HG03342 (cell line): ENCODE results near the gene TP53I13.

Source experiments
- ATAC-seq: cut with Tn5 transposase; IDR thresholded peaks from one replicate; pipeline ENCODE4 v1.9.1; 2021; ENCODE audit warnings: mild to moderate bottlenecking, moderate library complexity; ENCODE audit not compliant: unreplicated experiment

Gene TP53I13

DNA sequence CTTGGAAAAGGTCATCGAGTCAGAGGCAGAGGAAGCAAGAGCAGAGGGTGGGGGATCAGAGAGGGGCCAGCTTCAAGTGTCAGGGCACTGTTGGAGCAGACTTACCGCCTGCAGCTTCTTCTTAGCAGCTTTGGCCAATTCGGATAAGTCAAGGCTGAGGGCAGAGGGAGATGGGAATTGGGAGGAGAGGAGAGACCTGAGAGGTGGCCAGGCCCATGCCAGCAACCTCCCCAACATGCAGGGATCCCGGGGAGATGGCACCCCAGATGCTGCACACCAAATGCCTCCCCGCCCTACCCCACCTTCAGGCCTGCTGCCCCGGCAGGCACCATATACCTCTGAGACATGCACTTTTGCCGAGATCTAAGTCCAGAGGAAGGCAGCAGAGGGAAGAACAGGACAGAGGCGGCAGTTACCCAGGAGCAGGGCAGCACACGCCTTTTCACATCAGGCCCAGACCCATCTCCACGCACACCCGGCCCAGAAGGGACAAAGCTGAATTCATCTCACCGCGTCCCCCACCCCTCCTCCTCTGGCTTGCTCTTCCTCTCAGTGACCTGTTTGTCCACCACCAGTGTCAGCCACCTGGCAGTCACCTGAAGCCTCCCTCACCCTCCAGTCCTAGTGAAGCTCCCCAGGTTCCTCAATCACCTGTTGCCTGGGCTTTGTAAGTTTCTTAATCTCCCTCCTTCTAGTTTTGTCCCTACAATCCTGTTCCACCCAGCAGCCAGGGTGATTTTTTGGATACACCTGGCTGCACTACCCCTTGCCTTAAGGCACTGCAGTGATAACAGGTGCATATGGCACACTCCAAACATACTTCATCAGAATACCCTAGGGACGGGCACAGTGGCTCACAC, 10.4 kb downstream of the TP53I13 start:
- ATAC-seq: no peak

DNA sequence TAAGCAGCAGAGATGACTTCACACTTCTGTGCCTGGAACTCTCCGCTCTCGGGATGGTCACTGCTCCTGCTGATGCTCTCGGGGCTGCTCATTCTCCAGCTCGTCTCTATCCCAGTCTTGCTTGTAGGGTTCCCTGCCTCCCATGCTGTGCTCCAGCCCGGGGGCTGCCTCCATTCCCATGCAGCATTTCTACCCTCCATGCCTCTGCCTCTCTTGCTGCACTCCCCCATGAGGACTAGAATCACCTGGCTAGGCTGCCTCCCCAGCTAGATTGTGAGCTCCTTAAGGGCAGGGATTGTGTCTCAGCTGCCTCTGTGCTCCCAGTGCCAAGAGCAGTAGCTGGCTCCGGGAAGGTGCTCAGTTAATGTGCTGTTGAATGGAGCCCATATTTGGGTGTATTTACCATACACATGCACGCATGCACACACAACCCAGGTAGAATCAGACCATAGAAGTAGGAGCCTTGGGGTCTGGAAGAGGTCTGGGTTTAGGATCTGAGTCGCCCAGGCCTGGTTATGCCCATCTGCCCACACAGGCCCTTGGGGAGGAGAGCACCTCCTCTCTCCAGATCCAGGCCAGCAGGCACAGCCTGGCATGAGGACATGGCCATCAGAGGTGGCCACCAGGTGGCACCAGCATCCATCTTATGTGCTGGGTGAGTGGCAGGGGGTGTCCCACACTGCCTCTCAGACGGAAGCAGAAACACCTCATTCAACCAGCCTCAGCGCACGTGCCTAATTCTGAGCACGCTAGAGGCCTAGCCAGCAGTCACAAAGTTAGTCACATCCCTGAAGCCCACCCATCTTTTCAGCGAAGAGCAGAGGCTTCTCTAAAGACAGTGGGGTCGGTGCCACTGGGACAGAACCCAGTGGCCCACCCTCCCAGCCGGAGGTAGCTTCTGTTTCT, 11.6 kb downstream of the TP53I13 start:
- ATAC-seq: peak; percentile 67

DNA sequence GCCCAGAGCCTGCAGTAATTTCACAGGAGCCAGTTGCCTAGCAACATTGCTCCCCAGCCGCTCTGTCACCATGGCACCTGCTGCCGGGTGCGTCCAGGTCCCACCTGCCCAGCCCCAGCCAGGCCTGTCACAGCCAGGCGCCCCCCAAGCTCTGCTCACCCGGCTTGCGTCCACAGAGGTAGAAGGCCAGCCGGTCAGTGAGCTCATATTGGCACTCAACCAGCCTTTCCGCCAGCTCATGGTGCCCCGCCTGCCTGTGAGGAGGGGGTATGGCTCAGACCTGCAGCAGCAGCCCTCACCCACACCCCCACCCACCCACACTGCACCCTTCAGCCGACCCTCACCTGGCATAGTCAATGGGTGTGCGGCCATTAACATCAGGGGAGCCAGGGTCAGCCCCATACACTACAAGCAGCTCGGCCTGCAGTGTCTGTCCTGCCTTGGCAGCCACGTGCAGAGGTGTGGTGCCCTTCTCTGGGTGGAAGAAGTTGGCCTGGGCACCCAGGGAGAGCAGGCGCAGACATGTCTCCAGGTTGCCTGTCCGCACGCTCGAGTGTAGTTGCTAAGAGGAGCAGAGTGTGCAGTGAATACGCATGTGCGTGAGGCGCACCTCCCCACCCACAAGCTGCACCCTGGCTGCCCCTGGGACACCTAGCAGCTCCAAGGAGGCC, 13.2 kb downstream of the TP53I13 start:
- no peak for ATAC-seq

DNA sequence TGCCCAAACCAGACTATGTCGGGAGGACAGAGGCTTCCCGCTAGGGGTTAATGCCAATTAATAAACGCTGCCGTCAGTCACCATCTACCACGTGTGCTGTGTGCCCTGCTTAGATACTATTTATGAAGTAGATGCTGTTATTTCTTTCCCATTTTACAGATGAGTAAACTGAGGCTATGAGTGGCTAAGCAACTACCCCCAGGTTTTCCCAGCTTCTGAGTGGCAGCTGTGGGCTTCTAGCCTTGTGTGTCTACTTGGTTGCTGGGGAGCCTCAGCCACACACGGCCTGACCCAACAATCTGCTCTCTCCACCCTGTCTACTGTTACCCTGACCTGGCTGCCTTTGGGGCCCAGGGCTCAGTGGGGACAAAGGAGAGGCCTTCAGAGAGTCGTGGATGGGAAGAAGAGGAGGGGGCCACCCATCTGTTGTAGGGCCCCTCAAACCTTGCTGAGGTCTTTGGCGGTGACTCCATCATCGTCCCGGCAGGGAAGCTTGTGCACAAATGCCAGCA, 13.8 kb downstream of the TP53I13 start:
- no peak for ATAC-seq

DNA sequence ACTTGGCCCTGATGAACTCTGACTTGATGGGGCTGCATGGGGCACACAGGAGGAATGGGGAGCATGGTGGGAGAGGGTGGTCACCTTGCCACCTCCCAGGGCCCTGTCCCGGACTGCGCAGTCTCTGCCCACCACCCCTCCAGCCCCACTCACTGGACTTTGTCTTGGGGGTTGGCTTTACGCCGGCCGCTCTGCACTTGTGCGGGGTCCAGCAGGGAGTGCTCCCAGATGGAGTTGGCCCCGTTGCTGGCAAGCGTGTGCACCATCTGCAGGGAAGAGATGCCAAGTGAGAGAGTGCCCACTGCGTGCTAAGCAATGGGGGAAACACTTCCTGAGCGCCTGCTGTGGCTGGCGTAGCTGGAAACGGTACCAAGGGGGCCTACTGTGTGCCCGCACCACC, 14.3 kb downstream of the TP53I13 start:
- no peak for ATAC-seq

DNA sequence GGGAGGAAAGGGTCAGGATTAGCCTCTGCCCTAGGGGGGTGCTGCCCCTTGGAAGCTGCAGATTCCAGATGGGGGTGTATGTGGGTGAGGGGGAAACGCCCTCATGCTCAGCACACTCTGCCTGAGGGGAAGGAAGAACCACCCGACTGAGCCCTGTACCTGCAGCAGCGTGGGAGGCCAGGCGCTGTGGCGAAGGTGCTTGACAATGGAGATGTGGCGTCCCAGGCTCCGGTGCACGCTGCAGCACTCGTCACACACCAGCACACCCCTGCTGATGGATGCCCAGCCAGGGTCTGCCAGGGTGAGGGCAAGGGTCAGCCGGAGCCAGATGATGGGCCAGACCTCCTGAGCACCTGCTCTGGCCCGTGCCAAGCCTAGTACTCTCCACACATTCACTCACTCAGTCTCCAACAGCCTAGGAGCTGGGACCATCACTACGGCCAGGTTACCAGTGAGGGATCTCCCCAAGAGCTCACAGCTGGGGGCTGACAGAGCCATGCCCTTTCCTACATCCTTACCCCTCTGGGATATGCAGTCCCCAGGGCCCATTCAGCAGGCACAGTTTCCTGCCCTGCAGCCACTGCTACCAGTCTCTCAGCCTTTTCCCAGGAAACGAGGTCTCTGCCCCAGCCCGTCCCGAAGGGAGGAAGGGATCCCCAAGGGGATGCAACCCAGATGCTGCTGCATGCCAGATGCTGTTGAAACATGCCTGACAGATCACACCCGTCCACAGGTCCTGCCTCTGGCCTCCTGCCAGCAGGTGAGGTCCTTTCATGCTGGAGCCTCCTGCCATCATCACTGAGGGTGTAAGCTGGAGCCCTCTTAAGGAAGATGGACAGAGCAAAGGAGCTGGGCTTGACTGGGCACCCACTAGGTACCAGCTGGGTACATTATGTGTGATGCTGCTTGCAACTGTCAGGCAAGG, 15.1 kb downstream of the TP53I13 start:
- ATAC-seq: no peak

DNA sequence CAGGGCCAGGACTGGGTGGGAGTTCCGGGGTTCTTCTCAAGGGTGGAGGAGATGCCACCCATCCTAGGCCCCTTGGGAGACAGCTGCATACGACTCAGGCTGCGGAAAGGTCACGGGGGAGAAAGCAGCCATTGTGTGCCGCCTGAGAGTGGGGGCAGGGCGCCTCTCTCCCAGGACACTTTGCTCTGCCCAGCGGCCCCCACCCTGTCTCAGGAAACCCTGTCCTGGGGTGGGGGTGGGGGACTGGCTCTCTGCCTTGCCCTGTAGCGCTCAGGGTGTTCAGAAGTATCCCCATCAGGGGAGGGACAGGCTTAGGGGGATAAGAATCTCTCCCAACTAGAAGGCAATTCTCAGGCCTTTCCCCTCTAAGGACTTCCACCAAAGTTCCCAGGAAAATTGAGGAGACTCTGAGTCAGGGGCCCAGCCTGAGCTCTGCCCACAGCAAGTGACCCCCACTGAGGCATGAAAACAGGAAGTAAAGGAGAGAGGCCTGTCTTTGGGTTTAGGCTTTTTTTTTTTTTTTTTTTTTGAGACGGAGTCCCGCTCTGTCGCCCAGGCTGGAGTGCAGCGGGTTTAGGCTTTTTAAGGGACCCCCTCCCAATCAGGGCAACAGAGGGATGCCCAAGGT, 16.1 kb downstream of the TP53I13 start:
- ATAC-seq: no peak

DNA sequence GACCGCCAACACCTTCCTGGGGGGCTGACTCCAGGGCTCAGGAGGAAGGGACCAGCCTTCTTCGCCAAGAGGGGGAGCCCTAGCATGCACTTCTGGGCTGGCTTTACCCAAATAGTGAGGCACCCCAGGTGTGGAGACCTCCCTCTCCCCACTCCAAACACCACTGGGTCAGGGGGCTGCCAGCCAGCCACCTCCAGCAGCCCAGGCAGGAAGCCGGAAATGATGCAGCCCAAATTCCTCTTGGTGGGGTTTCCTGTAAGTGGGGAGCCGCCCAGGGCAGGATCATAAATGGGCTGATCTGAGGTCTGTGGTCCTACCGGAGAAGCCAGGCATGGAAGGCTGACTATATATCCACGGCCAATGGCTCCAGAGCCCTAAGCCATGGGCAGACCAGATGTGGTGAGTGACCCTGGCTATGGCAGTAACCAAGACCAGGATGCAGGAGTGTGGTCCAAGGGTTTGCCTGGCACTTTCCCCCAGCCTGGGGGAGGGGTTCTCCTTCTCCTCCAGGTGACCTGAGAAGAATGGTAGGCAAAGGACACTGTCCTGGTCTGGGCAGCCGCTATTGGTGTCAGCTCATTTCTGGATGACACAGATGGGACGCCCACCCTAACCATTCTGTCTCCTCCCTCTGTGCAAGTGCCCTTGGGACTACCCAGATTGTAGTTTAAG, 16.7 kb downstream of the TP53I13 start:
- no peak for ATAC-seq

DNA sequence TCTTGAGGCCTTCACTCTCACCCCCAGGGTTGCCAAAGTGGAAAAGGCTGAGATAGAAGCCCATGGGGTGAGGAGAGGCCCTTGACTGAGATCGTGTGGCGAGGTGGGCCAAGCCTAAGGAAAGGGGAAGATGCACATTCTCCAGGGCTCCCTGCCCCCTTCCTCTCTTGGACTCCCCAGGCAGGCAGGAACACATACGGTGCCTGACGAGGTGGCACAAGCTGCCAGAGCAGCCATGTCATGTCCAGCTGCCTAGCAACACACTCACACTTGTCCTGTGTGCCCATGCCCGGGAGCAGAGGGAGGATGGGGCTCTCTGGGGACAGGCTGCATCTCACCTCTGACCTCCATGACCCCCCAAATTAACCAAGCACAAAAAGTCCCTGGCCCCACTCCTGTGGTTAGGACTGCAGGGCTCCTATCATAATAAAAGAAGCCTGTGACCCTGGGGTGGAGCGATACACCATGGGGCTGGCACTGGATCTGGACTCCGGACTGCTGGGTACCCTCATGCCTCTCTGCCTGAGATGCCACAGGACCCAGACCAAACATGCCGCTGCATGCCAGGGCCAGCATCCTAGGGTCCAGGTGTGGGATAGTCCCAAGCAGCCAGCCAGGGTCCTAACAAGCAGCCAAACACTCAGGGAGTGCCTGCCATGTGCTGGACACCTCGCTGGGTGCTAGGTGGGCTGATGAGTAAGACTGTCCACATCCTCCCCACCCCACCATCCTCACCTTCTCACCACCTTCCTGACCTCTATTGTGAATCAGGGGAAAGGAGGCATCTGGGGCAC, 18.4 kb downstream of the TP53I13 start:
- no peak for ATAC-seq

DNA sequence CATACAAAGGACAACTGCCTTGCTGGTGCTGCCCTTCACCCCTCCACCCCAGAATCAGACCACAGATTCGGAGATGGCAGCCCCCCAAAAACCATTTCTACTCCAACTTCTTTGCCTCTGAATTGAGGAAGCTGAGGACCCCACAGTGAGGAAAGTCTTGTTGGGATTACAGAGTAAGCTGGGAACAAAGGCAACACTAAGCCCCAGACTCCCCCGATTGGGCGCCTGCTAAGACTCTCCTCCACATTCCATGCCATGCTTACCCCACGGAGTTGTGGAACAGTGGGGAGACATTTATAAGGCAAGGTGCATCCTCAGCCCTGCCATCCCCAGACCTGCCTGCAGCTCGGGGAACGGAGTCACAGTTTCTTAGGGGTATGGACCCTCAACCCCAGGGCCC, 19.1 kb downstream of the TP53I13 start:
- ATAC-seq: no peak

DNA sequence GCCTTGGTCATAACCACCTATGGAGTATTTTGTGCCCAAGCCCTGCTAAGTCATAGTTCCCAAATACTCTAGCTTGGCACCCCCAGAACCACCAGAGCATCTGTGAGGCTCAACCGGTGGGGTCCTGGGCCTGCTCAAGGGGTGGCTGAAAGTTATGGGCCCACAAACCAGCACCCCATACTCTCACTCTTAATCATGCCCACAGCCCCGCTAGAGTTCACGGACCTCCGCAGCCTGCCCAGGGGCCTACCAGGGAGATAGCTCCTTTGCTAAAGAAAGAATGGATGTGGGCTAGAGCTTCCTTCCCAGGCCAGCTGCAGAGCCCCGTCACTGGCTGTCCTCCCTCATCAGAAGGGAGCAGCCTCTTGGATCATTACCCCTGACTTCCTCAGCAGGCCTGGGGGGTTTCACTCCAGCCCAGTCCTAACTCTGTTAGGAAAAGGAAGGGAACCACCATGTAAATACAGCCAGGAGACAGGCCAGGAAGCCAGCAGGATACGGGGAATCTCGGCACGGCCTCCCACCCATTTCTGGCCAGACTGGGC, 19.6 kb downstream of the TP53I13 start:
- no peak for ATAC-seq

DNA sequence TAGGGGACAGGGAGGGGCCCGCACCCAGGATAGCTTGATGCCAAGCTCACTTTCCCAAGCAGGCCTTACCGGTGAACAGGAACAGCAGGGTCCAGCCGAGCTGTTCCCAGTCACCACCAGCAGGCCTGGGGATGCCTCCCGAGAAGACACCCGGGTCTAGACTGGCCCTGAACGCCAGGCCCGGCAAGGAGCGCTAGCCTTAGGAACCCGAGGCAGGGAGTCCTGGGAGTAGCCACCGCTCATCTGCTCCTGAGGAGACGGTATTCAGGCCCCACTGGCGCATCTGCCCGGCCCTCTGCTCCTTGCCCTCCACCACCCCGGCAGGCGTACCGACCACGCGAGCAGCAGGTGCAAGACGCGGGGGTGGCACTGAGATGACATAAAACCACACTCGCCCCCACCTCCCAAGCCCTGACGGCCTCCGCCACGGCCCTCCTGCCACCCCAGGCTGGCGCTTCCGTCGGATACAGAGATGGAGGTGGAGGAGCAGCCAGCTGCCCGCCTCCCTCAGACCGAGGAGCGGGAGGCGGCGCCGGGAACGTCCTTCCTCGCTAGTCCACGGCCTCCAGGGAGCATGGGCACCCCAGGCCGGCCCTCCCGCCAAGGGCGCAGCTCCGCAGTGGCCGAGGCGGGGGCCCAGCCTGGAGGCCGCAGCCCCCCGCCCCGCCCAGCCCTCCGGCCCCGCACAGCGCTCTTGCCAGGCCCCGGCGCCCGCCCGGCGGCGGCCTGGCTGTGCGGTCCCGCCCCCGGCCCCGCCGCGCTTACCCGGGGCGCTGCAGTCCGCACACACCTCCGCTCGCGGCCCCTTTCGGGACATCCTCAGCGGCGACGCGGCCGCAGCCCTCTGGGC, 20.3 kb downstream of the TP53I13 start:
- peak; percentile 6 for ATAC-seq

DNA sequence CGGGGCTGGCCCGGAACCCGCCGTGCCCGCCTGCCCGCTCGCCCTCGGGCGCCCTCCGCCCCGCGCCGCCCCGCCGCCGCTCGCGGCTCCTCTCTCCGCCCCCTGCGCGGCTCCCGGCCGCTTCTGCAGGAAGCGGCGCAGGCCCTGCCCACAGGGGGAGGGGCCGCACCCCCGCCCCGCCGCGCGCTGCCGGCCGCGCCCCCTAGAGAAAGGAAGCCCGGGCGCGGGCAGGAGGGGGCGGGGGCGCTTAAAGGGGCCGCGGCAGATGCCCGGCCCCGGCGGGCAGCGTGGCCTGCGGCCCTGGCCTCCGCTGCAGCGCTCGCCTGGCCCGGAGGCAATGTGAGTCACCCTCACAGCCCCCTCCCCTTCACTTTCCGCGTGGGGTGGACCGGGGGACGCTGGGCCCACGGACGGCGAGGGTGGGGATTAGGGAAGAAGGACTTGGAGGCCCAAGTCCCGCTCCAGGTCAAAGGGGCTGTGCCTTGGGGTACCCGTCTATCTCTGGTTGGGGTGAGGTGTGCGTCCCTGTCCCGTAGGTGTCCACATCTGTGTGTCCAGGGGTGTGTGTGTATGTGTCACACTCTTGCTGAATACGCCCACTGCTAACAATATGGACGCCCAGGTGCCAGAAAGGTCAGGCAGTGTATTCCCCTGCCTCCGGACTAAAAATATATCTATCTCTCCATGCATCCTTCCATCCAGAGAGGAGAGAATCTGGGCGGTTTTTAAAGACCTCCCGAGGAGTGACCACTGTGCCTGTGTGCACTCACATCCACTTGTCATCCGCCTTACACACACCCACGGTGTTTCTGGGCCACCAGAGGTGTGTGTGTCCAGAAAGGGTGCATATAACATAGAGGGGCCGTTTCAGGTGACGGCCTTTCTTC, 21.3 kb downstream of the TP53I13 start, which contains the start of gene GIT1:
TSS of gene GIT1 (minus strand) at position 125 of the 887 bp plus-strand sequence. CDS start 270 bp downstream, outside the sequence.
- ATAC-seq: peak; percentile 49

DNA sequence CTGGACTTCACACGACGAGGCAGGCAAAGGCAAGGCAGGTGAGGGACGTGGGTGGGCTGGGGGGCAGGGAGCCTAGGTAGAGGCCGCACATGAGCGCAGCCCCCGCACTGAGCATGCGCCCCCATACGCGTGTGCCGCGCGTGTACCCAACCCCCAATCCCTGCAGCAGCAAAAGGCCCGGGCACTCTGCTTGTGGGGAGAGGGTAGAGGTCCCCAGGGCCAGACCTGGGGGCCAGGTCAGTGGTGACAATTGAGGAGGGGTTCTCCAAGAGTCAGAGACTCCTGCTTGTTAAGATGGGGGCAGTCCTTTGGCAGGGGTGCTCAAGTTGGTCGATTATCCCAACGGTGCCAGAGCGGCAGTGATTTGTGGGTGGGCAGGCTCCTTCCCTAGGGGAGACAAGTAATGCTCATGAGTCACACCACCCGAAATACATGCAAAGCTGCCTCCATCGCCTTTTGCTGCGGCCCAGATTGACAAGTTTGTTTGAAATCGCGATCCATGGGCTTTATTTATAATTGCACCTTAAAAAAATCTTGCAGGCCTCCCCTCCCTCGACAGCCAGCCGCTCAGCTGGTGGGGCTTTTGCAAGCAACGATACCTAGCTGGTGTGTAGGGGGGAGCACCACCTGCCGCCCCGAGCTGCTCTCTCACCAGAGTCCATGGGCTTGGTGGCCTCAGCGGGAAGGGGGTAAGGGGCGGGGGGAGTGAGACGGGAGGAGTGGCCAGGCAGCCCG, 22.1 kb downstream of the TP53I13 start:
- no peak for ATAC-seq

DNA sequence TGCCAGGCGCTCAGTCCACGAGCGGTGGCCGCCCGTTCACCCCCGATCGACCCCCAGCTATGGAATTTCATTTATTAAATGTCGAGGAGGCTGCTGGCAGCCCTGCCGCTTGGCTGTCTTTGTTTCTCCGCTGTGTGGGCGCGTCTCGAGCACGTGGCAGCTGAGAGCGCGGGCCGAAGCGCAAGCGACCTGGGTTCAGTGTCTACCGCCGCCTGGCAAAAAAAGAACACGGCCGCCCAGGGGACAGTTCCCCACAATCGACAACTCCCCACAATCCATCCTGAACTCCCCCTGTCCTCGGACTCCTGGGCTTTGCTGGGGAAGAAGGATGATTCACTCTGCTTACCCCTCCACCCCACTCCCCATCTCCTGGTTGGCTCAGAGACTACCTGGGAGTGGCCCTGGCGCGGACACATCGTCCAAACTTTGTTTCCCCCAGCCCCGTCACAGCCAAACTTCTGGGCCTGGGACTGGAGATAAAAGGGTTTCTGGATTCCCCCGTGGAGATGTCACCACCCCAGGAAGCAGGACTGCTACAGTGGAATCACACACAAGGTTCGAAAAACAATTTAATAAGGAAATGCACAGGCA, 22.7 kb downstream of the TP53I13 start:
- ATAC-seq: no peak
